Measurements from ENCODE around the gene CWC27. TPM values are rescaled to one million over a fixed set of nuclear protein-coding genes. Genes with fewer than 3 reads are reported as not detected.

The CWC27 gene
- total and polyA plus RNA-seq, 2 of the 13 experiments (the other 11 are each of a cell fraction or from before 2014, with no cell fraction given): 21.1 to 25.7 TPM

GRCh38 chr5:64727150-64727549, 41.6 kb upstream of the CWC27 start:
- intact Hi-C loops (cut with micrococcal nuclease; ENCODE audit: unreplicated experiment): no loop called here
- Histone ChIP-seq H3K27me3 (ENCODE audit: control insufficient read depth in 1 of 2, insufficient read depth in 2 of 2, low read length in 2 of 2) (no peaks in the 10 kb centered on the region), H3K4me1 (ENCODE audit: insufficient read depth, low read length) (no peaks in the 10 kb centered on the region), H3K27ac (ENCODE audit: extremely low read length, insufficient read depth, low read length) (no peak overlapping the region), H2AFZ (ENCODE audit: low read length) (no peak overlapping the region), H3K9ac (ENCODE audit: insufficient read depth, low read depth, low read length) (no peak overlapping the region), H3K79me2 (ENCODE audit: insufficient read depth, low read length) (no peaks in the 10 kb centered on the region), H3K4me2 (ENCODE audit: low read depth, low read length) (no peak overlapping the region), H3K36me3 (replicated peaks in 1 of 2; ENCODE audit: control insufficient read depth in 1 of 2, insufficient read depth in 2 of 2, low read length in 2 of 2) (peaks cover 3 to 17% of the 10 kb centered on the region in 2 experiments), H3K9me3 (ENCODE audit: low read length) (no peaks in the 10 kb centered on the region), H3K4me3 (replicated peaks in 1 of 3; ENCODE audit: insufficient read depth in 1 of 3, low read depth in 2 of 3, low read length in 3 of 3) (no peak overlapping the region), H4K20me1 (ENCODE audit: insufficient read depth, low read length) (no peaks in the 10 kb centered on the region)
- FAIRE-seq: no peak
- 97% methylated on average over 2 of the region's 2 CpGs for WGBS (ENCODE audit: low lambda C conversion rate)
- CTCF ChIA-PET (ENCODE audit: low intra/inter-chr PET ratio, low total read pairs): no interaction called here
- DNase-seq (ENCODE audit: low spot score): no peak
- POLR2A ChIA-PET: no interaction called here
- in situ Hi-C loops (cut with HindIII; ENCODE audit: extremely low pct_ligation_motif_present, low pct_unique_long_range_greater_than_20kb): no loop called here
- BruUV-seq (replicated peaks): no TSS peak
- ATAC-seq: no peak
- TF ChIP-seq TFE3 (CRISPR knock-in tag; IDR thresholded peaks at IDR 0.05) (no peak), HNRNPH1 (optimal IDR thresholded peaks at IDR 0.05; ENCODE audit: low read depth, low read length) (no peak), HMGXB4 (CRISPR knock-in tag; IDR thresholded peaks at IDR 0.05; ENCODE audit: borderline replicate concordance in 1 of 2, low read depth in 1 of 2) (no peak), POLR2G (IDR thresholded peaks at IDR 0.05; ENCODE audit: low read depth, low read length) (no peak), ZSCAN9 (CRISPR knock-in tag; IDR thresholded peaks at IDR 0.05; ENCODE audit: borderline replicate concordance) (no peak), CREB3 (CRISPR knock-in tag; IDR thresholded peaks at IDR 0.05) (no peak), ATF6 (CRISPR knock-in tag; conservative IDR thresholded peaks at IDR 0.05) (no peak), BRCA1 (CRISPR knock-in tag; IDR thresholded peaks at IDR 0.05) (no peak), RBM39 (IDR thresholded peaks at IDR 0.05; ENCODE audit: low read depth, low read length, poor library complexity, severe bottlenecking) (no peak), ZNF263 (CRISPR knock-in tag; IDR thresholded peaks at IDR 0.05) (no peak), POGZ (CRISPR knock-in tag; IDR thresholded peaks at IDR 0.05) (no peak), REST (IDR thresholded peaks at IDR 0.05; ENCODE audit: borderline replicate concordance in 1 of 2, low read depth in 1 of 2, low read length in 2 of 2) (no peak)
- TF ChIP-seq, protein P1, sequence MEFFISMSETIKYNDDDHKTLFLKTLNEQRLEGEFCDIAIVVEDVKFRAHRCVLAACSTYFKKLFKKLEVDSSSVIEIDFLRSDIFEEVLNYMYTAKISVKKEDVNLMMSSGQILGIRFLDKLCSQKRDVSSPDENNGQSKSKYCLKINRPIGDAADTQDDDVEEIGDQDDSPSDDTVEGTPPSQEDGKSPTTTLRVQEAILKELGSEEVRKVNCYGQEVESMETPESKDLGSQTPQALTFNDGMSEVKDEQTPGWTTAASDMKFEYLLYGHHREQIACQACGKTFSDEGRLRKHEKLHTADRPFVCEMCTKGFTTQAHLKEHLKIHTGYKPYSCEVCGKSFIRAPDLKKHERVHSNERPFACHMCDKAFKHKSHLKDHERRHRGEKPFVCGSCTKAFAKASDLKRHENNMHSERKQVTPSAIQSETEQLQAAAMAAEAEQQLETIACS (CRISPR knock-in tag; IDR thresholded peaks at IDR 0.05): no peak
